ENCODE results near the gene KLHDC7A. TPM values are rescaled to one million over a fixed set of nuclear protein-coding genes. Genes with fewer than 3 reads are reported as not detected.

The KLHDC7A gene
- total and polyA plus RNA-seq, 4 donors = not detected

DNA sequence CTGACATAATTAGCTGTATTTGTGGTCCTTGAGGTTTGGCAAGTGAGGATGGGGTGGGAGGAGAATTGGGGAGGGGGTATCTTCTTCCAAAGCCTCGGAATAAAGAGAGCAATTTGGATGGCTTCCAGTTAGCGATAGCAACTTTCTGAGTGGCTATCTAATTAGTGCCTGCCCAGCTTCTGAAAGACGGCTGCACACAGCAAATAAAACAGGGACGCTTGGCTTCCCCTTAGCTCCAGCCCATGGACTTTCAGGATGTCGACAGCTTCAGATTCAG lies 31.1 kb downstream of the KLHDC7A start:
- ATAC-seq (ENCODE audit: low FRiP score) = no peak
- no peak overlapping the region for H3K27ac ChIP-seq (ENCODE audit: low read depth in 1 of 2, low read length in 2 of 2)
- H3K27me3 ChIP-seq (ENCODE audit: control insufficient read depth in 1 of 2, insufficient read depth in 2 of 2, low read length in 1 of 2) = no peaks in the 10 kb centered on the region
- 70 to 72% methylated on average over 5 of the region's 5 CpGs for WGBS, 2 donors
- no peaks in the 10 kb centered on the region for H3K4me1 ChIP-seq (ENCODE audit: control insufficient read depth in 1 of 2, insufficient read depth in 2 of 2, low read length in 2 of 2)
- intact Hi-C loops (cut with DNase I) = no loop called here
- peaks cover 7% of the 10 kb centered on the region for H3K9me3 ChIP-seq (ENCODE audit: control insufficient read depth, low read length)
- DNase-seq = no peak
- no peak overlapping the region for H3K4me3 ChIP-seq (ENCODE audit: low read length in 2 of 2)
- H3K36me3 ChIP-seq (ENCODE audit: control insufficient read depth in 1 of 2, insufficient read depth in 2 of 2, low read length in 1 of 2) = no peaks in the 10 kb centered on the region

DNA sequence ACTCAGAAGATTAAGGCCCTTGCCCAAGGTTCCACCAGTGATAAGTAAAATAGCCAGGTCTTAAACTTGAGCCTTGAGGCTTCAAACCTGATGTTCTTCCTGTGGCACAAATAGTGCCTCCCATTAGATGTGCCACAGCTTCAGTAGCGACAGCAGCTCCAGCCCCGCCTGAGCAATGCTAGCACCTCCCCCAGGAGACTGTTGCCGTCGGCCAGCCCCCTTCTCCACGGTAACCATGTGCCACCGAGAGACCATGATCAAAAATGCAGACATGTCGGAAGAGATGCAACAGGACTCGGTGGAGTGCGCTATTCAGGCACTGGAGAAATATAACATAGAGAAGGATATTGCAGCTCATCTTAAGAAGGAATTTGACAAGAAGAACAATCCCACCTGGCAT lies 32.2 kb downstream of the KLHDC7A start:
- Histone ChIP-seq H3K9me3 (ENCODE audit: control insufficient read depth, low read length) (peaks cover 7% of the 10 kb centered on the region), H3K4me3 (ENCODE audit: low read length in 2 of 2) (no peak overlapping the region), H3K27me3 (ENCODE audit: control insufficient read depth in 1 of 2, insufficient read depth in 2 of 2, low read length in 1 of 2) (no peaks in the 10 kb centered on the region), H3K4me1 (ENCODE audit: control insufficient read depth in 1 of 2, insufficient read depth in 2 of 2, low read length in 2 of 2) (no peaks in the 10 kb centered on the region), H3K27ac (ENCODE audit: low read depth in 1 of 2, low read length in 2 of 2) (no peak overlapping the region), H3K36me3 (ENCODE audit: control insufficient read depth in 1 of 2, insufficient read depth in 2 of 2, low read length in 1 of 2) (no peaks in the 10 kb centered on the region)
- intact Hi-C loops (cut with DNase I) = no loop called here
- ATAC-seq (ENCODE audit: low FRiP score) (no peak), DNase-seq (no peak)
- whole genome bisulfite sequencing, 2 donors = 53 to 60% methylated on average over 9 of the region's 9 CpGs

DNA sequence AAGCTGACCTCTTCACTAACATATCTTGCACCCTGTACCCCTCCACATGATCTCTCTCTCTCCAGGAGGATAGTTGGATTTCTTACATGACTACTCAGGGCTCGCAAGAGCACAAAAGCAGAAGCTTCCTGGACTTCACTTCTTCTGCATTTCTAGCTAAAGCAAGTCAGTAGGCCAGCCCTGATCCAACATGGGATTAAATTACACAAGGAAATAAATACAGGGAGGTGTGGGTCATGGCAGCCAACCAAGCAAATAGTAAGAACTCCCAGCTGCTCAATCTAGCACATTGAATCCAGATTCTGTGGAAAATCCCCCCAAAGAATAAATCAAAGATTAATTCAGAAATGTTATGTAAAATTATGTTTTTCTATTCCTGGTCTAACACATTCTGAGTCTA lies 33.3 kb downstream of the KLHDC7A start:
- no peak for ATAC-seq (ENCODE audit: low FRiP score)
- Histone ChIP-seq H3K27me3 (ENCODE audit: control insufficient read depth in 1 of 2, insufficient read depth in 2 of 2, low read length in 1 of 2) (no peaks in the 10 kb centered on the region), H3K27ac (ENCODE audit: low read depth in 1 of 2, low read length in 2 of 2) (no peak overlapping the region), H3K36me3 (ENCODE audit: control insufficient read depth in 1 of 2, insufficient read depth in 2 of 2, low read length in 1 of 2) (no peaks in the 10 kb centered on the region), H3K4me1 (ENCODE audit: control insufficient read depth in 1 of 2, insufficient read depth in 2 of 2, low read length in 2 of 2) (no peaks in the 10 kb centered on the region), H3K4me3 (ENCODE audit: low read length in 2 of 2) (no peak overlapping the region), H3K9me3 (ENCODE audit: control insufficient read depth, low read length) (peaks cover 7% of the 10 kb centered on the region)
- 73 to 88% methylated on average over 1 of the region's 1 CpG for WGBS, 2 donors
- no peak for DNase-seq
- intact Hi-C loops (cut with DNase I) = no loop called here

DNA sequence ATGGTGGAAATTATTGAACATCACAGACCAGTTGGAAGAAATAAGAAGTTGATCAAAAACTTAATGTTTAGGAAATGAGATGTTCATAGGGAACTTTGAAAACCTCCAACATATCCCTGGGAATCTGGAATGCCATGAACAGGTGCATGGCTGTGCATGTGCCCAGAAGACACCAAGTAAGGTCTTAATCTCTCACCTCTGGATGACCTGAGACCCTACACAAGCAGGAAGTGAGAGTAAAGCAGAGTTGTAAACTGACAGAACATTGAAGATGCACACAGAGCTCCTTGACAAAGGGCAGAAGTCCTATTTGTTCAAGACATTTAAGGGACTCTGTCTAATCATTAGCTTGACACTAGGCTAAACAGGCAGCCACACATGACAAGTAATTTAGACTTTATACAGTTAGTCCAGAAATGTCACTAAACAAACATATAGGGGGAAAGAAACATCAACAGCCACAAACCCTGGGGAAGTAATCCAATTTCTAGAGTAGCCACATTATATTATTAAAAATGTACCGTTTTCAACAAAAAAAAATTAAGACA lies 34.5 kb downstream of the KLHDC7A start:
- intact Hi-C loops (cut with DNase I) = no loop called here
- WGBS, 2 donors = 68 to 70% methylated on average over 1 of the region's 1 CpG
- H3K27ac ChIP-seq (ENCODE audit: low read depth in 1 of 2, low read length in 2 of 2) = no peak overlapping the region
- peaks cover 5% of the 10 kb centered on the region for H3K9me3 ChIP-seq (ENCODE audit: control insufficient read depth, low read length)
- ATAC-seq (ENCODE audit: low FRiP score) (no peak), DNase-seq (no peak)
- no peaks in the 10 kb centered on the region for H3K4me1 ChIP-seq (ENCODE audit: control insufficient read depth in 1 of 2, insufficient read depth in 2 of 2, low read length in 2 of 2)
- no peak overlapping the region for H3K4me3 ChIP-seq (ENCODE audit: low read length in 2 of 2)
- no peaks in the 10 kb centered on the region for H3K27me3 ChIP-seq (ENCODE audit: control insufficient read depth in 1 of 2, insufficient read depth in 2 of 2, low read length in 1 of 2)
- no peaks in the 10 kb centered on the region for H3K36me3 ChIP-seq (ENCODE audit: control insufficient read depth in 1 of 2, insufficient read depth in 2 of 2, low read length in 1 of 2)

DNA sequence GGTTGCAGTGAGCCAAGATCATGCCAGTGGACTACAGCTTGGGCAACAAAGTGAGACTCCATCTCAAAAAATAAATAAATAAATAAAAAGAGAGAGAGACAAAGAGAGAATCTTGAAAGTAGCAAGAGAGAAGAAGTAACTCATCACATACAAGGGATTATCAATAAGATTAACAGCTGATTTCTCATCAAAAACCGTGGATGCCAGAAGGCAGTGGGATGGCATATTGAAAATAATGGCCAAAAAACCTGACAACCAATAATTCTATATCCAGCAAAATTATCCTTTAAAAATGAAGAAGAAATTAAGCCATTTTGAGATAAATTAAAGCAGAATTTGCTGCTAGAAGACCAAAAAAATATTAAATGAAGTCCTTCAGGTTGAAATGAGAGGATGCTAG lies 35.7 kb downstream of the KLHDC7A start:
- Histone ChIP-seq H3K36me3 (ENCODE audit: control insufficient read depth in 1 of 2, insufficient read depth in 2 of 2, low read length in 1 of 2) (no peaks in the 10 kb centered on the region), H3K4me1 (ENCODE audit: control insufficient read depth in 1 of 2, insufficient read depth in 2 of 2, low read length in 2 of 2) (no peaks in the 10 kb centered on the region), H3K4me3 (ENCODE audit: low read length in 2 of 2) (no peak overlapping the region), H3K27ac (ENCODE audit: low read depth in 1 of 2, low read length in 2 of 2) (no peak overlapping the region), H3K27me3 (ENCODE audit: control insufficient read depth in 1 of 2, insufficient read depth in 2 of 2, low read length in 1 of 2) (no peaks in the 10 kb centered on the region), H3K9me3 (ENCODE audit: control insufficient read depth, low read length) (peaks cover 4% of the 10 kb centered on the region)
- DNase-seq (no peak), ATAC-seq (ENCODE audit: low FRiP score) (no peak)
- 61 to 63% methylated on average over 1 of the region's 1 CpG for WGBS, 2 donors
- intact Hi-C loops (cut with DNase I) = no loop called here

DNA sequence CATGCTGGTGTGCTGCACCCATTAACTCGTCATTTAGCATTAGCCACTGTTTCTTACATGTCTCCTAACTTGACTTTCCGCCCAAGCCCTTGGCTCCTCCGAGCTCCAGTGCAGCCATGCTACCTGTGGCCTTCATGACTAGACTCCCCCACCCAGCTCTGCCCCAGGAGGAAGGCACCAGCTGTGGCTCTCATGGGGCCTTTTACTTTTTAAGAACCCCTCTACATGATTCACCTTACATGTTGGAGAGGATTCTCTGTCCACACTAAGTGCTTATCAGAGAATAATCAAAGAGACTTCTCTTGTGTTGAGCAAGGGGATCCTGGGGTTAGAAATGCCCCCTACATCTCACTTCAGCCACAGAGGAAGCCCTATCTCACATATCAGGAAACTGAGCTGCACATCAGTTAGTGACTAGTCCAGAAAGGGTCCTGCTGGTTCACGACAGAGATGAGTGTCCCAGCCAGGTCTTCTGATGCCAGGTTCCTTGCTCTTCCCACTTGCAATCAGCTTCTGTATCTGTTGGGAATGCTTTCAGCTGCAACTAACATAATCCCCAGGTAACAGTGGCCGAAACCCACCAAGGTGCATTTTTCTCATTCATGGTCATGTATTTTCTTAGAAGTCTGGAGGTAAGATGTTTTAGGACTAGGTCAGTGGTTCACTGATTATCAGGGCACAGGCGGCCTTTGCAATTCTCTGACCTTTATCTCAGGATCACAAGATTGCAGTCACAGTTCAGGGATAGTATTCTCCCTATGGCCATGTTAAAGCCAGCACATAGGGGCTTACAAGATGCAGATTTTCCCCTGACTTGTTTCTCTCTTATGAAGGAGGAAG lies 45.9 kb downstream of the KLHDC7A start:
- intact Hi-C loops (cut with DNase I) = no loop called here
- ATAC-seq (ENCODE audit: low FRiP score) (no peak), DNase-seq (no peak)
- Histone ChIP-seq H3K4me1 (ENCODE audit: control insufficient read depth in 1 of 2, insufficient read depth in 2 of 2, low read length in 2 of 2) (no peaks in the 10 kb centered on the region), H3K9me3 (ENCODE audit: control insufficient read depth, low read length) (no peaks in the 10 kb centered on the region), H3K27me3 (ENCODE audit: control insufficient read depth in 1 of 2, insufficient read depth in 2 of 2, low read length in 1 of 2) (no peaks in the 10 kb centered on the region), H3K36me3 (ENCODE audit: control insufficient read depth in 1 of 2, insufficient read depth in 2 of 2, low read length in 1 of 2) (no peaks in the 10 kb centered on the region), H3K27ac (ENCODE audit: low read depth in 1 of 2, low read length in 2 of 2) (no peak overlapping the region), H3K4me3 (ENCODE audit: low read length in 2 of 2) (no peak overlapping the region)
- WGBS, 2 donors = 78 to 81% methylated on average over 6 of the region's 6 CpGs

DNA sequence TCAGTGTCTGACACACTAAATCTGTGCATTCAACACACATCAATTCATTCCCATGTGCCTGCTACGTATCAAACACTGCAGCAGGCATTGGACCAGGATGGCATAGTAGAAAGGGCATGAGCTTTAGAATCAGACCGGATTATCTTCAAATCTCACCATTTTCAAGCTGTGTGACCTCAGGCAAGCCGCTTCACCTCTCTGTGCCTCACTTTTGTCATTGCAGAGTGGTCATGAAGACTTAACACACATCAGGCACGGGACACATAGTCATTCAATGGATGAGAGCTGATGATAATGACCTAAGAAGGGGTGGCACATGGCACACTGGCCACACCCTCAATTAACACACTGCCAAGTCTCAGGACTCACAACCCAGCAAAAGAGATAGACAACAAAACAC lies 46.8 kb downstream of the KLHDC7A start:
- no peak overlapping the region for H3K4me3 ChIP-seq (ENCODE audit: low read length in 2 of 2)
- H3K4me1 ChIP-seq (ENCODE audit: control insufficient read depth in 1 of 2, insufficient read depth in 2 of 2, low read length in 2 of 2) = no peaks in the 10 kb centered on the region
- H3K36me3 ChIP-seq (ENCODE audit: control insufficient read depth in 1 of 2, insufficient read depth in 2 of 2, low read length in 1 of 2) = no peaks in the 10 kb centered on the region
- ATAC-seq (ENCODE audit: low FRiP score) (no peak), DNase-seq (no peak)
- no peaks in the 10 kb centered on the region for H3K27me3 ChIP-seq (ENCODE audit: control insufficient read depth in 1 of 2, insufficient read depth in 2 of 2, low read length in 1 of 2)
- intact Hi-C loops (cut with DNase I) = no loop called here
- WGBS, 2 donors = 69 to 78% methylated on average over 4 of the region's 4 CpGs
- H3K27ac ChIP-seq (ENCODE audit: low read depth in 1 of 2, low read length in 2 of 2) = no peak overlapping the region
- H3K9me3 ChIP-seq (ENCODE audit: control insufficient read depth, low read length) = no peaks in the 10 kb centered on the region

DNA sequence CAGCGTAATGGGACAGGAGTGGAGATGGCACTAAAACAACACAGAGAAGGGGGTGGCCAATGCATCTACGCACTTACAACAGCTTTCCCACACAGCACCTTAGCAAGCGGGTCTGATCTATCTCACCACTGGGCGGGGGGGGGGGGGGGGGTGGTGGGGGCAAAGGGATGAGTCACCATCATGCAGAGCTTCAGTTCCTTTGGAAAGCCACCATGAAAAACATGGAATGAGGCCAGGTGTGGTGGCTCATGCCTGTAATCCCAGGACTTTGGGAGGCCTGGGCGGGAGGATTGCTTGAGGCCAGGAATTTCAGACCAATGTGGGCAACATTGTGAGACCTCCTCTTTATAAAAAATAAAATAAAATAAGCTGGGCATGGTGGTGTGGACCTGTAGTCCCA lies 47.2 kb downstream of the KLHDC7A start:
- DNase-seq = no peak

DNA sequence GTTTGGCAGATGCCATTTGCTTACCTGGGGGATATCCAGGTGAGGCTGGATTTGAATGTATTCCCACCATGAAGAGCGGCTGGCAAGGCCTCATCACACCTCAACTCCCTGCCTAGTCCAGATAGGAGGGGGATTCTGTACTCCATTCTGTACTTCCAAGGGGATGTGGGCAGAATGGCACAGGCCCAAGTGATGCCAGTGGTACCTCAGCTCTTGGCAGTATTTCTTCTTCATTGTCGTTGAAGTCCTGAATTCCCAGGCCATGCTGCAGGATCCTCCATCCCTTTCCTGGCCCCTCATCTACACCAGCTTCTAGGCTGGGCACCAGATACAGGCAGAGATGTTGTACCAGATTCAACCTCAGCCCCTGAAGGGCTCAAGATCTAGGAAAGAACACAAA lies 47.9 kb downstream of the KLHDC7A start:
- H3K27ac ChIP-seq (ENCODE audit: low read depth in 1 of 2, low read length in 2 of 2) = no peak overlapping the region
- no peak for DNase-seq
- H3K9me3 ChIP-seq (ENCODE audit: control insufficient read depth, low read length) = no peaks in the 10 kb centered on the region
- intact Hi-C loops (cut with DNase I) = no loop called here
- H3K4me1 ChIP-seq (ENCODE audit: control insufficient read depth in 1 of 2, insufficient read depth in 2 of 2, low read length in 2 of 2) = no peaks in the 10 kb centered on the region
- no peaks in the 10 kb centered on the region for H3K27me3 ChIP-seq (ENCODE audit: control insufficient read depth in 1 of 2, insufficient read depth in 2 of 2, low read length in 1 of 2)
- no peak for ATAC-seq (ENCODE audit: low FRiP score)
- no peak overlapping the region for H3K4me3 ChIP-seq (ENCODE audit: low read length in 2 of 2)
- H3K36me3 ChIP-seq (ENCODE audit: control insufficient read depth in 1 of 2, insufficient read depth in 2 of 2, low read length in 1 of 2) = no peaks in the 10 kb centered on the region
- WGBS, 2 donors = 87 to 91% methylated on average over 2 of the region's 2 CpGs

More for the DNA sequence above, 47.2 kb downstream of the KLHDC7A start:
- ATAC-seq (ENCODE audit: low FRiP score) = no peak
- Histone ChIP-seq H3K27ac (ENCODE audit: low read depth in 1 of 2, low read length in 2 of 2) (no peak overlapping the region), H3K27me3 (ENCODE audit: control insufficient read depth in 1 of 2, insufficient read depth in 2 of 2, low read length in 1 of 2) (no peaks in the 10 kb centered on the region), H3K4me3 (ENCODE audit: low read length in 2 of 2) (no peak overlapping the region), H3K4me1 (ENCODE audit: control insufficient read depth in 1 of 2, insufficient read depth in 2 of 2, low read length in 2 of 2) (no peaks in the 10 kb centered on the region), H3K36me3 (ENCODE audit: control insufficient read depth in 1 of 2, insufficient read depth in 2 of 2, low read length in 1 of 2) (no peaks in the 10 kb centered on the region), H3K9me3 (ENCODE audit: control insufficient read depth, low read length) (no peaks in the 10 kb centered on the region)
- intact Hi-C loops (cut with DNase I) = no loop called here
- 82 to 87% methylated on average over 5 of the region's 5 CpGs for WGBS, 2 donors

Data from aorta (tissue), 5 donors.